GM23248 (cell line): Measurements from ENCODE around the gene EEF1AKMT2.

Source experiments
- EZH2 ChIP-seq: fragments of 200-600 bp; sonication (generic); IDR thresholded peaks from 2 replicates; pipeline ENCODE4 v1.6.1; 2018; ENCODE audit warnings: antibody characterized with exemption, mild to moderate bottlenecking; ENCODE audit not compliant: insufficient read depth, poor library complexity, severe bottlenecking
- EZH2phosphoT487 ChIP-seq: fragments of 200-600 bp; sonication (generic); IDR thresholded peaks from 2 replicates; pipeline ENCODE4 v1.6.1; 2018; ENCODE audit warnings: antibody characterized with exemption, moderate library complexity, mild to moderate bottlenecking, low read depth; ENCODE audit not compliant: insufficient read depth

- TF ChIP-seq EZH2 (no peak), EZH2phosphoT487 (no peak)
These were observed 57.1 kb downstream of the EEF1AKMT2 start for GRCh38 chr10:124734311-124735166.
